GM20000 (cell line): ENCODE measurements around the gene HSF2BP.
"Not testable (repeated sequence)": the region's sequence is repeated elsewhere in the genome, so short reads cannot be mapped to it uniquely, and the experiment has no call there.

Experiments used
- DNase-seq: peaks from one replicate; pipeline ENCODE4 v3.0.0; 2012; ENCODE audit warnings: low spot score
- TF ChIP-seq, protein P1 (sequence below): IDR thresholded peaks from 2 replicates; pipeline ENCODE4 v1.5.1; 2012; ENCODE audit warnings: mild to moderate bottlenecking, control low read depth; ENCODE audit errors: extremely low read depth, missing control alignments

The HSF2BP gene

DNA sequence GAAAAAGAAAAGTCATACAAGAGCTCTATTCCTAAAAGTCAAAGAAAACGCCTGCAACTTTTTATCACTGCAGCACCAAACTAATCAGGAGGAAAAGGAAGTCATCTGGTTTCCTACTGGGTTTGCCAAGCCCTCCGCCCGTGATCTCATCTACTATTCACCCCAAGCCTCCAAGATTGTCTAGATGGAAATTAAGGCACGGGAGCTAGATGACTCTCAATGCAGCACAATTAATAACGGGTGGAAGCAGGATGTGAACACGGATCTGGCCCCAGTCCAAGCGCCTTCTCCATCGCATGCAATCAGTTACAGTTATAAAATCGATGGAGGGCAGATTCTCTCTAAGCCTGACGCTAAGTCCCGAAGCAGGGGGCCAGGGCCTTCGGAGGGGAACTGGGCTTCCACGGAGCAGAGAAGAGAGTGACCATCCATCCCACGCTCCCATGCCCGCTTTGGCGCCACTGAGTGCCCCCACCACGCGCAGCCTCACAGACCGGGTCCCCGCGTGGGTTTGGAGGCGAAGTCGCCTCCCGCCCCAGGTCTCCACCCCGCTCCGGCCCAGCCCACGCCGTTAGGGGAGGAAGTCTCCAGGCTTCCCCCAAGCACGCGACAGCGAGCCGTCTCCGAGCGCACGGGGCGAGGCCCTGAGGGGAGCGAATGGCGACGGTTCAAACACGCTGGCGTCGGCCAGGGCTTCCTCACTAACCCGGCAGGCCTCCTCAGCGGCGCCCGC lies 1.8 kb downstream of the HSF2BP start:
- TF ChIP-seq, protein P1, sequence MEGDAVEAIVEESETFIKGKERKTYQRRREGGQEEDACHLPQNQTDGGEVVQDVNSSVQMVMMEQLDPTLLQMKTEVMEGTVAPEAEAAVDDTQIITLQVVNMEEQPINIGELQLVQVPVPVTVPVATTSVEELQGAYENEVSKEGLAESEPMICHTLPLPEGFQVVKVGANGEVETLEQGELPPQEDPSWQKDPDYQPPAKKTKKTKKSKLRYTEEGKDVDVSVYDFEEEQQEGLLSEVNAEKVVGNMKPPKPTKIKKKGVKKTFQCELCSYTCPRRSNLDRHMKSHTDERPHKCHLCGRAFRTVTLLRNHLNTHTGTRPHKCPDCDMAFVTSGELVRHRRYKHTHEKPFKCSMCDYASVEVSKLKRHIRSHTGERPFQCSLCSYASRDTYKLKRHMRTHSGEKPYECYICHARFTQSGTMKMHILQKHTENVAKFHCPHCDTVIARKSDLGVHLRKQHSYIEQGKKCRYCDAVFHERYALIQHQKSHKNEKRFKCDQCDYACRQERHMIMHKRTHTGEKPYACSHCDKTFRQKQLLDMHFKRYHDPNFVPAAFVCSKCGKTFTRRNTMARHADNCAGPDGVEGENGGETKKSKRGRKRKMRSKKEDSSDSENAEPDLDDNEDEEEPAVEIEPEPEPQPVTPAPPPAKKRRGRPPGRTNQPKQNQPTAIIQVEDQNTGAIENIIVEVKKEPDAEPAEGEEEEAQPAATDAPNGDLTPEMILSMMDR = no peak
- DNase-seq = no peak

DNA sequence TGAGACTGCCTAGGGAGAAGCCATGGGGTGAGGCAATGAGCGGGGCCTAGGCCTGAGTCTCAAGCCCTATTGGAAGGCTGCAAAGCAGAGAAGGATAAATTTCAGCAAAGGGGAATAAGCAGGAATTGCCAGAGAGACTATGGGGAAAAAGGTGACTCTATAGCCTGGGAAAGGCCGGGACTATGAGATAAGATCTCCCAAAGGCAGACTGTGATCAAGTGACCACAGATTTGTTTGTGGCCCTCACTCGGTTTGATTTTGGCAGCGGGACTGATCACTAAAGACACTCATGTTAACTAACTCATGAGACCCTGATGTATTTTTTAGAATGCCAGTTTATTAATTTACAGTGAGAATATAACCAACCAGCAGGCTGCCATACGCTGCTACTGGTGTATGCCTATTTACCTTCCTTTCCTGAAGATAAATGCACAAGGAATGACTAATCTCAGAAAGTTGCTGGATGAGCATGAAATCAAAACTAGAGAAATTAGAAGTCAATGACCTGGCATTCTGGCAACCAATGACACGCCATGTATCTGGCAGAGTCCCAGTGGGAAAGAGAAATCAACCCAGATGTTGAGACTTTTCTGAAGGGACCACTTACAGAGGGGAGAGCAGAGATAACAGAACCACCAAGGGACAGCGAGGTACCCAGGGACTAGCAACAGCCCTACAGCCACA lies 4.3 kb downstream of the HSF2BP start:
- no peak for DNase-seq
- TF ChIP-seq, protein P1 = no peak

DNA sequence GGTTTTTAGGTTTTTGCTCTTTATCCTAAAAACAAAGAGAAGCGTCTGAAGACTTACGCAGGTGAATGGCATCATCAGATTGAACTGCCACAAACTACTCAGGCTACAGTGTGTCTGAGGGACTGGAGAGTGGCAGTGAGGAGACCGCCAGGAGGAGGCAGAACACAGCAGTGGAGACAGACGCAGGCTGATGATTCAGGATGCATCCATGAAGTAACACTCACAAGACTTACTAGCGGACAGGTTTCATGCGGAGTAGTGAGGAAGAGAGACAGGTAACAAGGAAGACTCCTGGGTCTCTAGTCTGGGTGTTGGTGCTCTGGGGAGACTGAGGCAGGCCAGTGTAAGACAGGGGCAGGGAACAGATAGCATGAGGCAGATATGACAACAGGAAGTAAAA lies 5.7 kb downstream of the HSF2BP start:
- TF ChIP-seq, protein P1 = no peak
- no peak for DNase-seq

DNA sequence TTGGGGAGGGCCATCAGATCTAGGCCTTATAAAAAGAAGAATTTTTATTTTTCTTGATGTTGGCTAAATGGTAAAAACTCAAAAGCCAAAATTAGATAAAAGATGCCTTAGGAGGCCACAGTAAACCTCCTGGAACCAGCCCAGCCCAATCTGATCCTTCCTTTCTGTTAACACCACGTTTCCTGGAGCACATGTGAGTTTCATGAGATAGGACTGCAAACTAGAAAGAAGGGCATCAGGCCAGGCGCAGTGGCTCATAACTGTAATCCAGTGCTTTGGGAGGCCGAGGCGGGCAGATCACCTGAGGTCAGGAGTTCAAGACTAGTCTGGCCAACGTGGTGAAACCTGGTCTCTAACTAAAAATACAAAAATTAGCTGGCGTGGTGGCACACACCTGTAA lies 6.7 kb downstream of the HSF2BP start:
- TF ChIP-seq, protein P1 = no peak
- no peak for DNase-seq

DNA sequence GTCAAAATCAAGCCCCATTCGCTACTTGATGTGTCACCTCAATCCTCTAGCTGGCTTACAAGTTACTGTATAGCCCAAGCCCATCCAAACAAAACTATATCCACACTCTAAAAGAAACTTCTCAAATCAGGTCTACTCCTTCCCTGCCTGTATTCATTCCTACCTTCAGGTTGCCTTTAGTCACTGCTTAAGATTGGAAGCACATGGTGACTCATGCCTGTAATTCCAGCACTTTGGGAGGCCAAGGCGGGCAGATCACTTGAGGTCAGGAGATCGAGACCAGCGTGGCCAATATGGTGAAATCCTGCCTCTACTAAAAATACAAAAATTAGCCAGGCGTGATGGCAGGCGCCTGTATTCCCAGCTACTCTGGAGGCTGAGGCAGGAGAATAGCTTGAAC lies 7.4 kb downstream of the HSF2BP start:
- not testable (repeated sequence) for DNase-seq

DNA sequence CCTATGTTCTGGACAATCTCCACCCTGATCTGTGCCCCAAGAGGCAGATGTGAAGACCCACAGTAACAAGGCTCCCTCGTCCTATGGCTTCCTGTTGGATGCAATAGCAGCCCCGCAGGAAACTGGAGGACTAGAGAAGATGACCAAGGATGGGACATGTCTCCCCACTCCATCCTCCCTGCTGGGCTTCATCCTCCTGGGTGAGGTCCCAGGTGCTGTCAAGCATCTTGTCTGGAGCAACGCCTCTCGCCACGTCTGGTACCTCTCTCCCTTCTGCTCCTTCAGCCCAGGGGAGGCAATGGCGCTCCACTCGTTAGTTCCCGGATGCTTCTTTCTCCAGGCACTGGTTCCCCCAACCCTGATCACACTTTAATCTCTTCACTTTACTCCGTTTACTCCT lies 11.1 kb downstream of the HSF2BP start:
- TF ChIP-seq, protein P1 = no peak

DNA sequence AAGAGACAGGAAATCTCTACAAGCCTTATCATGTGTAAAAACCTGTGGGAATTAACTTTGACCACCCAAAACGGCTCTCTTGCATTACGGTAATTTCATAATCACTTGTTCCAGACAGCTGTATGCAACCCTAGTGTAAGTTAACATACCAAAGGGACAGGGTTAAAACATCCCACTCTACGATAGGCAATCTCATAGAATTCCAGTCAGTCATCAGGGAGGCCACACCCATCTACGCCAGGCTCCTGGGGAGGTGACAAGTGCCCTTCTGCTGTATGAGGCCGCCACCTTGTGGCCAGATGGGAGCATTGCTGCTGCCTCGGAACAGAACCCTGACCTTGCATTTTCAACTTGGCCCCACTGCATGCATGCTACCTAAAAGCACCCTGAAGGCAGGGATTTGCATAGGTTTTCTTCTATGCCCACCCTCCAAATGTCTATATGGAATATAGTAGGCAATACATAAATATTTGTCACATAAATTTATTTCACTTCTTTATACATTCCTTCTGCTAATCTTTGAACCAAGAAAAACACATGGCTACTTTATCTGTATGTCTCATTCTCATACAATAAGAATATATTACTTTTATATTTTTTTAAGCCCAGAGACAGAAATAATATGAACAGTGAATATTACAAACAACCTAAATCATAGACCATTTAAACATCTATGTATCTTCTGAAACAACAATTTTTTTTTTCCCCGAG lies 12.6 kb downstream of the HSF2BP start:
- TF ChIP-seq, protein P1 = peak; percentile 93
- peak; percentile 85 for DNase-seq

More for the DNA sequence above, 11.1 kb downstream of the HSF2BP start:
- no peak for DNase-seq
